PC-9 (cell line): ENCODE data around the gene ZNF486. TPM values are rescaled to one million over a fixed set of nuclear protein-coding genes. Genes with fewer than 3 reads are reported as not detected.

ENCODE experiments used
- total RNA-seq: library from RNA; stranded (reverse); gene quantifications from 2 replicates; pipeline ENCODE4 v1.2.3, GENCODE V29; 2021

The ZNF486 gene
- total RNA-seq, 1 experiment from 2014 or later, result 4.8 TPM

Other genes starting within 250 kb of the ZNF486 start
- gene ZNF682, start 127.7 kb upstream of the ZNF486 start, total RNA-seq, result 3.9 and 4.7 TPM in 2 replicates
- 3.7 and 4.2 TPM in 2 replicates for gene ZNF90, start 89.2 kb upstream of the ZNF486 start, total RNA-seq